ENCODE measurements around the gene CSNK1G2. TPM values are rescaled to one million over a fixed set of nuclear protein-coding genes. Genes with fewer than 3 reads are reported as not detected.

CSNK1G2 gene
- total RNA-seq, 5 donors from 2014 or later (not counting 1 experiment from before 2014, with no cell fraction given) = 104 to 181 (median 161) TPM

DNA sequence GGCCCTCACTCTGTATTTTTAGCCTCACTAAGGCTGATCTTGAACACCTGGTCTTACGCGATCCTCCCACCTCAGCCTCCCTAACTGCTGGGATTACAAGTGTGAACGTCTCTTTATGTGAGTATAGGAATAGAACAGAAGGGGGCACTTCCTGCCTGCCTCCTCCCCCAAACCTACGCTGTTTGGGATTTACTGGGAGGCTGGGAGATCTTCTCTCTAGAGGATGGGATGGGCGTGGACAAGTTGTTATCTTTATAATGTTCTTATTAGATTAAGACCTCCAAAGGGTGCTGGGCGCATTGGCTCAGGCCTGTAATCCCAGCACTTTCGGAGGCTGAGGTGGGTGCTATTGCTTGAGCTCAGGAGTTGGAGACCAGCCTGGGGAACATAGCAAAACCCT is 2.9 kb upstream of the CSNK1G2 start:
- peak overlapping the region in 1 of 2 donors; percentile 58 for H3K27ac Mint-ChIP-seq
- Histone ChIP-seq H3K27me3 (replicated peaks in 1 of 2; ENCODE audit: control insufficient read depth in 2 of 2, extremely low read depth in 1 of 2, insufficient read depth in 2 of 2, low read length in 1 of 2) (no peaks in the 10 kb centered on the region), H3K9me3 (no peaks in the 10 kb centered on the region), H3K27ac (ENCODE audit: low read length) (no peak overlapping the region), H3K36me3 (ENCODE audit: control insufficient read depth in 2 of 2, extremely low read depth in 1 of 2, insufficient read depth in 1 of 2, low read length in 1 of 2) (no peaks in the 10 kb centered on the region), H3K4me1 (ENCODE audit: control insufficient read depth in 1 of 2, extremely low read depth in 1 of 2, insufficient read depth in 2 of 2, low read length in 2 of 2) (peaks cover 5 to 23% of the 10 kb centered on the region in 2 experiments), H3K4me3 (ENCODE audit: control insufficient read depth in 1 of 2, extremely low read depth in 1 of 2, low read length in 1 of 2) (no peak overlapping the region)
- H3K27me3 Mint-ChIP-seq = no peaks in the 10 kb centered on the region
- peaks cover 29 to 35% (median 30%) of the 10 kb centered on the region in 3 donors for H3K4me1 Mint-ChIP-seq
- H3K9me3 Mint-ChIP-seq = peaks cover 0 to 3% (median 2%) of the 10 kb centered on the region in 3 donors
- WGBS (ENCODE audit: insufficient coverage) = 90% methylated on average over 2 of the region's 7 CpGs
- ChIA-PET CTCF (no interaction called here), POLR2A (no interaction called here)
- no peaks in the 10 kb centered on the region for H3K36me3 Mint-ChIP-seq
- peak overlapping the region in 1 of 3 donors; percentile 23 for H3K4me3 Mint-ChIP-seq
- DNase-seq (no peak), ATAC-seq (replicated peaks in 1 of 4) (no peak)

- no peaks in the 10 kb centered on the region for H3K9me3 ChIP-seq
- Mint-ChIP-seq H3K36me3 (no peaks in the 10 kb centered on the region), H3K4me1 (peaks cover 28 to 42% (median 36%) of the 10 kb centered on the region in 3 donors), H3K4me3 (peak overlapping the region; percentile 87 to 96 (median 92)), H3K27me3 (no peaks in the 10 kb centered on the region), H3K27ac (peak overlapping the region; percentile 98), H3K9me3 (no peaks in the 10 kb centered on the region)
- no peaks in the 10 kb centered on the region for H3K27me3 ChIP-seq (replicated peaks in 1 of 2; ENCODE audit: control insufficient read depth in 2 of 2, extremely low read depth in 1 of 2, insufficient read depth in 2 of 2, low read length in 1 of 2)
- ChIA-PET CTCF (interaction anchor here in 1 of 2 donors (0.5 kb wide), 1 partner anchor 156 kb away, joined by 3 read pairs; no protein-coding TSS in a partner anchor), POLR2A (interaction anchor here (0.6 to 1.0 kb wide), 3 partner anchors 100 to 514 kb away, joined by 3 to 4 read pairs (median 3); no protein-coding TSS in a partner anchor)
- H3K27ac ChIP-seq (ENCODE audit: low read length) = peak overlapping the region; percentile 96
- DNase-seq (peak; percentile 57 to 90 (median 75)), ATAC-seq (replicated peaks in 1 of 4) (peak; percentile 53 to 63 (median 55))
- H3K4me1 ChIP-seq (ENCODE audit: control insufficient read depth in 1 of 2, extremely low read depth in 1 of 2, insufficient read depth in 2 of 2, low read length in 2 of 2) = peaks cover 19 to 59% of the 10 kb centered on the region in 2 experiments
- under 1% methylated on average over 27 of the region's 40 CpGs for WGBS (ENCODE audit: insufficient coverage)
- peaks cover 0 to 8% of the 10 kb centered on the region in 2 donors for H3K36me3 ChIP-seq (ENCODE audit: control insufficient read depth in 2 of 2, extremely low read depth in 1 of 2, insufficient read depth in 1 of 2, low read length in 1 of 2)
- peak overlapping the region; percentile 70 to 94 for H3K4me3 ChIP-seq (ENCODE audit: control insufficient read depth in 1 of 2, extremely low read depth in 1 of 2, low read length in 1 of 2)
Measured at GRCh38 chr19:1942078-1942933, 1.3 kb downstream of the CSNK1G2 start.

GRCh38 chr19:1942934-1943555 is 2.1 kb downstream of the CSNK1G2 start:
- ChIA-PET CTCF (interaction anchor here (0.5 to 0.7 kb wide), 2 partner anchors 15 to 156 kb away, joined by 3 read pairs; no protein-coding TSS in a partner anchor), POLR2A (interaction anchor here (0.5 to 1.0 kb wide), 2 partner anchors 9 to 99 kb away, joined by 3 to 4 read pairs; no protein-coding TSS in a partner anchor)
- ATAC-seq (replicated peaks in 1 of 4) = no peak
- Histone ChIP-seq H3K4me3 (ENCODE audit: control insufficient read depth in 1 of 2, extremely low read depth in 1 of 2, low read length in 1 of 2) (peak overlapping the region; percentile 70 to 94), H3K36me3 (ENCODE audit: control insufficient read depth in 2 of 2, extremely low read depth in 1 of 2, insufficient read depth in 1 of 2, low read length in 1 of 2) (peaks cover 0 to 8% of the 10 kb centered on the region in 2 donors), H3K4me1 (ENCODE audit: control insufficient read depth in 1 of 2, extremely low read depth in 1 of 2, insufficient read depth in 2 of 2, low read length in 2 of 2) (peaks cover 19 to 66% of the 10 kb centered on the region in 2 experiments), H3K9me3 (no peaks in the 10 kb centered on the region), H3K27ac (ENCODE audit: low read length) (peak overlapping the region; percentile 96), H3K27me3 (replicated peaks in 1 of 2; ENCODE audit: control insufficient read depth in 2 of 2, extremely low read depth in 1 of 2, insufficient read depth in 2 of 2, low read length in 1 of 2) (no peaks in the 10 kb centered on the region)
- Mint-ChIP-seq H3K9me3 (no peaks in the 10 kb centered on the region), H3K4me1 (peaks cover 28 to 43% (median 36%) of the 10 kb centered on the region in 3 donors), H3K27me3 (no peaks in the 10 kb centered on the region), H3K36me3 (no peaks in the 10 kb centered on the region), H3K4me3 (peak overlapping the region; percentile 87 to 96 (median 92)), H3K27ac (peak overlapping the region; percentile 98)
- WGBS (ENCODE audit: insufficient coverage) = 2% methylated on average over 15 of the region's 21 CpGs
- DNase-seq = peak in 1 of 35 experiments; percentile 55

DNA sequence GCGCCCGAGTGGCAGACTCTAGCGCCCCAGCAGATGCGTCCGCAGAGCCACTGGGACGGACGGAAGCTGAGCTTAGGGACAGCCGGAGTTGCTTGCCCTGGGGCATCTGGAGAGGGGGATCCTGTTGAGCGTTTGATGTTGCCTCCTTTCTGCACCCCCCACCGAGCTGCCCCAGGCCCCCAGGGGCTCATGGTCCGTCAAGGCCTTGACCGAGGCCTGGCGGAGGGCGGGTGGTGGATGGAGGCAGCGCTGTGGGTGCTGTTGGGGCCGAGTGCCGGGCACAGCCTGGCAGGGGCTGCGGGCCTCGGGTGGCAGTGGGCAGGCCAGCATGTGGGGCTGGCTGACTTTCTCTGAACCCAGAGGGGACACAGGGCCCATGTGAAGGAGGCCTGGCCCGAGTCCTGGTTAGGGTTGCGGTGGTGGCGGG is 2.7 kb downstream of the CSNK1G2 start:
- peak overlapping the region; percentile 87 to 96 (median 92) for H3K4me3 Mint-ChIP-seq
- no peak for ATAC-seq (replicated peaks in 1 of 4)
- Histone ChIP-seq H3K27me3 (replicated peaks in 1 of 2; ENCODE audit: control insufficient read depth in 2 of 2, extremely low read depth in 1 of 2, insufficient read depth in 2 of 2, low read length in 1 of 2) (no peaks in the 10 kb centered on the region), H3K4me3 (ENCODE audit: control insufficient read depth in 1 of 2, extremely low read depth in 1 of 2, low read length in 1 of 2) (peak overlapping the region; percentile 70 to 94), H3K9me3 (no peaks in the 10 kb centered on the region), H3K4me1 (ENCODE audit: control insufficient read depth in 1 of 2, extremely low read depth in 1 of 2, insufficient read depth in 2 of 2, low read length in 2 of 2) (peaks cover 19 to 67% of the 10 kb centered on the region in 2 experiments), H3K36me3 (ENCODE audit: control insufficient read depth in 2 of 2, extremely low read depth in 1 of 2, insufficient read depth in 1 of 2, low read length in 1 of 2) (peaks cover 0 to 8% of the 10 kb centered on the region in 2 donors), H3K27ac (ENCODE audit: low read length) (peak overlapping the region; percentile 96)
- peaks cover 31 to 46% (median 39%) of the 10 kb centered on the region in 3 donors for H3K4me1 Mint-ChIP-seq
- CTCF ChIA-PET = interaction anchor here in 1 of 2 donors (0.7 kb wide), 1 partner anchor 16 kb away, joined by 3 read pairs; no protein-coding TSS in a partner anchor
- peaks cover 2% of the 10 kb centered on the region for H3K36me3 Mint-ChIP-seq
- no peaks in the 10 kb centered on the region for H3K27me3 Mint-ChIP-seq
- POLR2A ChIA-PET = interaction anchor here in 1 of 2 donors (0.5 to 0.6 kb wide), 2 partner anchors 9 to 87 kb away, joined by 3 to 4 read pairs; no protein-coding TSS in a partner anchor
- peak overlapping the region; percentile 98 for H3K27ac Mint-ChIP-seq
- no peaks in the 10 kb centered on the region for H3K9me3 Mint-ChIP-seq
- no peak for DNase-seq
- WGBS (ENCODE audit: insufficient coverage) = 90% methylated on average over 22 of the region's 22 CpGs

DNA sequence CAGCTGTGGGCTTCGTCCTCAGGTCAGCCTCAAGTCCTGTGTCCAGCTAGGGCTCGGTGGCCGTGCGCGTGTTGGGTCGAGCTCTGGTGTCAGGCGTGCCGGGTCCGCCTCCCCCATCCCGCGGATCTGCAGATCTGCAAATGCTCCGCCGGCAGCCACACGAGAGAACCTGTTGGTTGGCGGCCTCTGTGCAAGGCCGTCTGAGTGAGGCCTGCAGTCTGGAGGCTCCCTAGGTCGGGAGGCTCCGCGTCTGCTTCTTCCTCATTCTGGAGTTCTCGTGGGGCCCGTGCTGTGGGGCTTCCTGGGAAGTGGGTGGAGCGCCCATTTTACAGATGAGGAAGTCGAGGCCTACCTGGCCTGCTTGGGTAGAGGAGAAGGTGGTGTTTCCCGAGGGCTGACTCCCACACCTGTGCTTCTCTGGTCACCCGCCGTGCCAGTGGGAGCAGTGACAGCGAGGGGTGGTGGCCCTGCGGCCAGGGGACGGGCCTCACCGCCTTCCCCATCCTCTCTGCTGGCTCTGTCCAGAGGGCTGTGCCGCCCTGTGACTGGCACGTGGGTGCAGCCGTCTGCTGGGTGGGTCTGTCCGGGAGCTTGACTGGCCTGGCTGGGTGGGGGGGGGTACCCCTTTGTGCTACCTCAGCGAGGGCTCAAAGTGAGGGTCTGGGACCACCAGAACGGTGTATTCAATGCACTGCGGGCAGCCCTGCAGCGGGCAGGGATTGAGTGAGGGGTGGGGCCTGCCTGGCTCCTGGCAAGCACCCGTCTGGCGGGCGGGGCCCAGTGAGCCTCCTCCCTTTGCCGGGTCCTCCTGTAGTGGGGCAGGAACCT is 3.3 kb downstream of the CSNK1G2 start:
- DNase-seq = no peak
- Mint-ChIP-seq H3K4me3 (peak overlapping the region in 2 of 3 donors; percentile 51 to 87), H3K27ac (peak overlapping the region; percentile 58 to 81), H3K4me1 (peaks cover 37 to 52% (median 44%) of the 10 kb centered on the region in 3 donors), H3K9me3 (no peaks in the 10 kb centered on the region), H3K36me3 (peaks cover 2% of the 10 kb centered on the region), H3K27me3 (no peaks in the 10 kb centered on the region)
- POLR2A ChIA-PET = interaction anchor here in 1 of 2 donors (0.6 kb wide), 1 partner anchor 87 kb away, joined by 3 read pairs; no protein-coding TSS in a partner anchor
- ATAC-seq (replicated peaks in 1 of 4) = no peak
- Histone ChIP-seq H3K36me3 (ENCODE audit: control insufficient read depth in 2 of 2, extremely low read depth in 1 of 2, insufficient read depth in 1 of 2, low read length in 1 of 2) (peaks cover 0 to 13% of the 10 kb centered on the region in 2 donors), H3K4me3 (ENCODE audit: control insufficient read depth in 1 of 2, extremely low read depth in 1 of 2, low read length in 1 of 2) (no peak overlapping the region), H3K9me3 (no peaks in the 10 kb centered on the region), H3K27me3 (replicated peaks in 1 of 2; ENCODE audit: control insufficient read depth in 2 of 2, extremely low read depth in 1 of 2, insufficient read depth in 2 of 2, low read length in 1 of 2) (no peaks in the 10 kb centered on the region), H3K27ac (ENCODE audit: low read length) (peak overlapping the region; percentile 34), H3K4me1 (ENCODE audit: control insufficient read depth in 1 of 2, extremely low read depth in 1 of 2, insufficient read depth in 2 of 2, low read length in 2 of 2) (peaks cover 19 to 65% of the 10 kb centered on the region in 2 experiments)
- CTCF ChIA-PET = no interaction called here
- 93% methylated on average over 24 of the region's 42 CpGs for WGBS (ENCODE audit: insufficient coverage)

All from T-cell (primary cell).